Body of pancreas (tissue), 4 donors: Measurements from ENCODE around the gene CPZ.

ENCODE experiments used
- CTCF ChIP-seq, 7 experiments: fragments of 450-650 bp in 4 of 7; fragments of 200-600 bp in 3 of 7; sonication (generic) in 3 of 7; IDR thresholded peaks; one replicate each; pipeline ENCODE4 v1.5.1; 2016 to 2019; ENCODE audit warnings: antibody characterized with exemption in 7 of 7
- POLR2A ChIP-seq, 3 donors: fragments of 450-650 bp; IDR thresholded peaks; one replicate each; pipeline ENCODE4 v1.6.1; 2016; ENCODE audit warnings: antibody characterized with exemption in 3 of 3, mild to moderate bottlenecking in 2 of 3

- no peak for TF ChIP-seq CTCF (IDR thresholded peaks at IDR 0.05)
- TF ChIP-seq POLR2A (IDR thresholded peaks at IDR 0.05): no peak
These were observed 11.3 kb upstream of the CPZ start for GRCh38 chr4:8581094-8581861.
